Measurements from ENCODE around the gene FNIP1. TPM values are rescaled to one million over a fixed set of nuclear protein-coding genes. Genes with fewer than 3 reads are reported as not detected.
A peak's percentile ranks its signal among the peaks of the same experiment; 100 is the strongest.

Gene FNIP1
- polyA plus RNA-seq, 1 donor from 2014 or later = 18.1 TPM

DNA sequence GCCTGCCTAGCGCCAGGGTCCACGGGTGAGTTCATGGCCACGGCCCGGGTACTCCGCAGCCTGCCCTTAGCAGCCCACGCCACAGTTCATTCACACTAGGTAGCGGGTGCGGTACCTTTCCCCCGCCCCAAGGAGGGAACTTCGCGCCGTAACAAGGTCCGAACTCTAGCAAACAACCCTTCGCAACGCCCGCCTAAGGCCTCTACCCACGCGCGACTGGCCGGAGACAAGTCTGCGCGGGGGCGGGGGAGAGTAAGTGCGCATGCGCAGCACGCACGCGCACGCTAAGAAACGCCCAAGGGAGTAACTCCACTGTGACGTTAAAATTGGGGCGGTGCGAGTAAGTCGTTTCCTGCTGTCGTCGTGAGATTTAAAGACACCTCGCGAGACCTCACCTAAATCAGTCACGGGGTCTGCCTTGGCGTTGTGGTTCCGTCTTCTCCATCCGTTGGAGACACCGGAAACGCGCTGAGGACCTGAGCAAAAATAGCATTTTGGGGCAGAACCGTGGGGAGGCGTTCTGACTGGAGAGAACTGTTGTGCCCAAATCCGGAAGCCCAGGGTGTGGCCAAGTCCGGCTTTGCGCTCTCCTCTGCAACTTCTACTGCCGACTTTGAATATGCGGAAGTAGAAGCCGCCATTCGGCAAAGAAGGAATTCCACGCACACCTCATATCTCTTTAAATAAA lies 161.7 kb downstream of the FNIP1 start, which contains the start of gene RAPGEF6:
RAPGEF6 (minus strand) TSS at position 234 of the 688 bp plus-strand sequence; CDS start at position 35, 199 bp downstream.
- TF ChIP-seq EP300 (conservative IDR thresholded peaks at IDR 0.05; ENCODE audit: poor library complexity, severe bottlenecking) (peak; percentile 69), POLR2AphosphoS5 (IDR thresholded peaks at IDR 0.05) (peak; percentile 98), EZH2 (IDR thresholded peaks at IDR 0.05; ENCODE audit: borderline replicate concordance, insufficient read depth, low read length, poor library complexity, severe bottlenecking) (no peak), TAF1 (IDR thresholded peaks at IDR 0.05; ENCODE audit: low read depth) (peak; percentile 85), REST (IDR thresholded peaks at IDR 0.05; ENCODE audit: borderline replicate concordance) (peak; percentile 66), MXI1 (conservative IDR thresholded peaks at IDR 0.05; ENCODE audit: poor library complexity, severe bottlenecking) (peak; percentile 95), RAD21 (conservative IDR thresholded peaks at IDR 0.05) (no peak)
- TF ChIP-seq, protein P1, sequence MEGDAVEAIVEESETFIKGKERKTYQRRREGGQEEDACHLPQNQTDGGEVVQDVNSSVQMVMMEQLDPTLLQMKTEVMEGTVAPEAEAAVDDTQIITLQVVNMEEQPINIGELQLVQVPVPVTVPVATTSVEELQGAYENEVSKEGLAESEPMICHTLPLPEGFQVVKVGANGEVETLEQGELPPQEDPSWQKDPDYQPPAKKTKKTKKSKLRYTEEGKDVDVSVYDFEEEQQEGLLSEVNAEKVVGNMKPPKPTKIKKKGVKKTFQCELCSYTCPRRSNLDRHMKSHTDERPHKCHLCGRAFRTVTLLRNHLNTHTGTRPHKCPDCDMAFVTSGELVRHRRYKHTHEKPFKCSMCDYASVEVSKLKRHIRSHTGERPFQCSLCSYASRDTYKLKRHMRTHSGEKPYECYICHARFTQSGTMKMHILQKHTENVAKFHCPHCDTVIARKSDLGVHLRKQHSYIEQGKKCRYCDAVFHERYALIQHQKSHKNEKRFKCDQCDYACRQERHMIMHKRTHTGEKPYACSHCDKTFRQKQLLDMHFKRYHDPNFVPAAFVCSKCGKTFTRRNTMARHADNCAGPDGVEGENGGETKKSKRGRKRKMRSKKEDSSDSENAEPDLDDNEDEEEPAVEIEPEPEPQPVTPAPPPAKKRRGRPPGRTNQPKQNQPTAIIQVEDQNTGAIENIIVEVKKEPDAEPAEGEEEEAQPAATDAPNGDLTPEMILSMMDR (IDR thresholded peaks at IDR 0.05; ENCODE audit: poor library complexity, severe bottlenecking) = no peak
- H3K79me2 ChIP-seq (replicated peaks; ENCODE audit: insufficient read depth, low read length) = peaks cover 35% of the 10 kb centered on the region
- H4K20me1 ChIP-seq (ENCODE audit: insufficient read depth) = no peaks in the 10 kb centered on the region
- peak within 1 kb of the TSS; percentile 91 for H3K9ac ChIP-seq (ENCODE audit: low read length)
- H3K9me2 ChIP-seq (ENCODE audit: insufficient read depth, low read length) = no peaks in the 10 kb centered on the region
- no peaks in the 10 kb centered on the region for H3K9me3 ChIP-seq (ENCODE audit: low read length)
- peaks cover 8% of the 10 kb centered on the region for H3F3A ChIP-seq (ENCODE audit: insufficient read depth, low read length, poor library complexity, severe bottlenecking)
- H3K36me3 ChIP-seq (ENCODE audit: insufficient read depth, low read length) = no peaks in the 10 kb centered on the region
- H2AFZ ChIP-seq (ENCODE audit: low read depth, low read length) = peak within 1 kb of the TSS; percentile 90
- peak within 1 kb of the TSS; percentile 97 for H3K27ac ChIP-seq (ENCODE audit: low read length)
- H3K27me3 ChIP-seq (ENCODE audit: insufficient read depth, low read depth, low read length) = no peaks in the 10 kb centered on the region
- peak within 1 kb of the TSS; percentile 88 for H3K4me2 ChIP-seq (ENCODE audit: low read length)
- H3K4me3 ChIP-seq (ENCODE audit: low read length) = peak within 1 kb of the TSS; percentile 82

DNA sequence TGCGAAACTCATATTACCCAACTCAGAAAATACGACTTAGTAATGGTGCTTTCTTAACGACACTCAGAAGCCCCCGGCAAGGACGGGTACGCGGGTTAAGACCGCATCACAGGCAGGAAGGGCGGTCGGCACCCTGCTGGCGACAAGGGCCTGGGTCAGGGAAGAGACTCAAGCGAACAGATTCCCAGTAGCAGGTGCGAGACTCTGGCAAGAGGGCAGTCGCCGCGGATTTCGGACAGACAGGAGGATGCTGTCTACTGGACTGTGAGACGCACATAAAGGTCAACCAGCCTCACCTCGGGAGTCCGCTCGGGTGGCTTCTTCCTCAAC lies 162.2 kb downstream of the FNIP1 start:
- H3K9ac ChIP-seq (ENCODE audit: low read length) = peak overlapping the region; percentile 91
- H4K20me1 ChIP-seq (ENCODE audit: insufficient read depth) = no peaks in the 10 kb centered on the region
- H3K36me3 ChIP-seq (ENCODE audit: insufficient read depth, low read length) = no peaks in the 10 kb centered on the region
- H3K4me3 ChIP-seq (ENCODE audit: low read length) = peak overlapping the region; percentile 82
- no peaks in the 10 kb centered on the region for H3K9me3 ChIP-seq (ENCODE audit: low read length)
- H3K27me3 ChIP-seq (ENCODE audit: insufficient read depth, low read depth, low read length) = no peaks in the 10 kb centered on the region
- H3K79me2 ChIP-seq (replicated peaks; ENCODE audit: insufficient read depth, low read length) = peaks cover 35% of the 10 kb centered on the region
- peaks cover 8% of the 10 kb centered on the region for H3F3A ChIP-seq (ENCODE audit: insufficient read depth, low read length, poor library complexity, severe bottlenecking)
- no peaks in the 10 kb centered on the region for H3K9me2 ChIP-seq (ENCODE audit: insufficient read depth, low read length)
- H2AFZ ChIP-seq (ENCODE audit: low read depth, low read length) = peak overlapping the region; percentile 90
- no peak for TF ChIP-seq POLR2AphosphoS5 (IDR thresholded peaks at IDR 0.05)
- TF ChIP-seq EP300 (conservative IDR thresholded peaks at IDR 0.05; ENCODE audit: poor library complexity, severe bottlenecking) = no peak
- no peak for TF ChIP-seq EZH2 (IDR thresholded peaks at IDR 0.05; ENCODE audit: borderline replicate concordance, insufficient read depth, low read length, poor library complexity, severe bottlenecking)
- TF ChIP-seq SMC3 (conservative IDR thresholded peaks at IDR 0.05; ENCODE audit: poor library complexity) = no peak
- TF ChIP-seq MXI1 (conservative IDR thresholded peaks at IDR 0.05; ENCODE audit: poor library complexity, severe bottlenecking) = no peak
- no peak for TF ChIP-seq TAF1 (IDR thresholded peaks at IDR 0.05; ENCODE audit: low read depth)
- peak; percentile 30 for TF ChIP-seq RAD21 (conservative IDR thresholded peaks at IDR 0.05)
- peak overlapping the region; percentile 97 for H3K27ac ChIP-seq (ENCODE audit: low read length)
- peak overlapping the region; percentile 53 for H3K4me2 ChIP-seq (ENCODE audit: low read length)

Measured in neural cell (in vitro differentiated cells).